Stimulated activated CD8-positive, alpha-beta memory T cell treated with anti-CD3 and anti-CD28 coated beads, Interleukin-4, amount 100 ng/mL, for 1 hour (primary cell): ENCODE data around the gene DNAJC15.

Source experiments
- DNase-seq, 2 donors: peaks; one replicate each; pipeline ENCODE4 v3.0.0-alpha.2; 2020; ENCODE audit warnings: low read depth in 2 of 2, low spot score in 1 of 2

Gene DNAJC15

GRCh38 chr13:43124490-43124889 lies 101.1 kb downstream of the DNAJC15 start:
- DNase-seq, result no peak

GRCh38 chr13:43126420-43126819 lies 103.0 kb downstream of the DNAJC15 start:
- no peak for DNase-seq

GRCh38 chr13:43127103-43127798 lies 103.9 kb downstream of the DNAJC15 start:
- no peak for DNase-seq

GRCh38 chr13:43127827-43128226 lies 104.4 kb downstream of the DNAJC15 start:
- DNase-seq, result no peak

- no peak for DNase-seq
Measured at GRCh38 chr13:43128504-43128961, 105.1 kb downstream of the DNAJC15 start.

- no peak for DNase-seq
Measured at GRCh38 chr13:43129066-43129465, 105.7 kb downstream of the DNAJC15 start.

GRCh38 chr13:43129511-43130110 lies 106.2 kb downstream of the DNAJC15 start:
- no peak for DNase-seq

GRCh38 chr13:43132257-43132656 lies 108.9 kb downstream of the DNAJC15 start:
- no peak for DNase-seq

GRCh38 chr13:43132911-43133310 lies 109.5 kb downstream of the DNAJC15 start:
- no peak for DNase-seq

- no peak for DNase-seq
Measured at GRCh38 chr13:43133792-43134191, 110.4 kb downstream of the DNAJC15 start.

GRCh38 chr13:43134868-43135267 lies 111.5 kb downstream of the DNAJC15 start:
- no peak for DNase-seq

GRCh38 chr13:43135516-43135915 lies 112.1 kb downstream of the DNAJC15 start:
- no peak for DNase-seq

- no peak for DNase-seq
Measured at GRCh38 chr13:43136920-43137575, 113.7 kb downstream of the DNAJC15 start.

GRCh38 chr13:43139211-43139610 lies 115.8 kb downstream of the DNAJC15 start:
- no peak for DNase-seq

- DNase-seq, result no peak
Measured at GRCh38 chr13:43139921-43140320, 116.5 kb downstream of the DNAJC15 start.

- DNase-seq, result no peak
Measured at GRCh38 chr13:43140985-43141384, 117.6 kb downstream of the DNAJC15 start.

GRCh38 chr13:43141685-43142084 lies 118.3 kb downstream of the DNAJC15 start:
- no peak for DNase-seq

- DNase-seq, result no peak
Measured at GRCh38 chr13:43143591-43143990, 120.2 kb downstream of the DNAJC15 start.

- DNase-seq, result no peak
Measured at GRCh38 chr13:43145534-43146196, 122.3 kb downstream of the DNAJC15 start.

- no peak for DNase-seq
Measured at GRCh38 chr13:43146400-43146799, 123.0 kb downstream of the DNAJC15 start.

GRCh38 chr13:43150369-43151207 lies 127.2 kb downstream of the DNAJC15 start:
- no peak for DNase-seq
